CD1c-positive myeloid dendritic cell (primary cell): ENCODE results near the gene HCN2.
"Not testable (repeated sequence)": the region's sequence is repeated elsewhere in the genome, so short reads cannot be mapped to it uniquely, and the experiment has no call there.

ENCODE experiments used
- DNase-seq: peaks from one replicate; pipeline ENCODE4 v3.0.0-alpha.2; 2016; ENCODE audit errors: extremely low spot score

HCN2 gene

DNA sequence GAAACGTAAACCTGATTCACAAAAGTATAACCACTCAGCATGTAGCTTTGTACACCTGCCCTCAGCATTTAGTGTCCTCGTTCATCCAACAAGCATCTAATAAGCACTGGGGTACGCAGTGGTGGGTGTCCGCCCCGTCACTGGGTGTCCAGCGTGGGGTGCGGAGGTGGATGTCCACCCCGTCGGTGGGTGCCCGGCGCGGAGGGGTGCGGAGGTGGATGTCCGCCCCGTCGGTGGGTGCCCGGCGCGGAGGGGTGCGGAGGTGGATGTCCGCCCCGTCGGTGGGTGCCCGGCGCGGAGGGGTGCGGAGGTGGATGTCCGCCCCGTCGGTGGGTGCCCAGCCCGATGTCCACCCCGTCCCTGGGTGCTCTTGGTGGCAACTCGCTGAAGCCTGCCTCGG lies 4.5 kb upstream of the HCN2 start:
- not testable (repeated sequence) for DNase-seq

GRCh38 chr19:585551-586110 lies 4.0 kb upstream of the HCN2 start:
- no peak for DNase-seq

DNA sequence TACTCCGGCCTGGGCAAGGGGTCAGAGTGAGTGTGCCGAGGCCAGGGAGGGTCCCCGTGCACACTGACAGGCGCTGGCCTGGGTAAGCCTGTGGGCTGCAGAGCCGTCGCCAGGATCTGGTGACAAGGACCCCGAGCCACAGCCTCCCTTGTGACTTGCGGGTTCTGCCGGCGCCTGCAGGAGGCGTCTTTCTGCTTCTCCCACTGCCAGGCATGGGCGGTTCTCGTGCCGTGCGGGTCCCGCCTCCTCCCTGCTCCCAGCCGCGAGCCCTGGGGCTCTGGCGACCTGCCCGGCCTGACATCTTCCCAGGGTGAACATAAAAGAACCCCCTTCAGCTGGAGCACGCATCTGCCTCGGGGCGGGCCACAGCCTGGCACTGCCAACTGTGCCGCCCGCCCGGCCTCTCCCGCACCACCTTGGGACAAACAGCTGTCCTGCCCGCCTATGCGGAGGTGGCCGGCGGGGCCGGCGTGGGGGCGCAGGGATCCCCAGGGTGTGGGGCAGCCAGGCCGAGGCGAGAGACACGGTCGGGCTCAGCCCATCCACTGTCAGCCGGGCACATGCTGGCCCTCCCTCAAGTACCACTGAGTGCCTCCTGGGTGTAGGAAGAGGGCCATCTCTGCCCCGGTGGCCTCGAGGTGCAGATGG lies 1.5 kb upstream of the HCN2 start:
- DNase-seq: peak; percentile 78

- no peak for DNase-seq
These were observed 664 bp upstream of the HCN2 start for GRCh38 chr19:588741-589692.

- peak; percentile 15 for DNase-seq
These were observed 690 bp downstream of the HCN2 start for GRCh38 chr19:590396-590745.

DNA sequence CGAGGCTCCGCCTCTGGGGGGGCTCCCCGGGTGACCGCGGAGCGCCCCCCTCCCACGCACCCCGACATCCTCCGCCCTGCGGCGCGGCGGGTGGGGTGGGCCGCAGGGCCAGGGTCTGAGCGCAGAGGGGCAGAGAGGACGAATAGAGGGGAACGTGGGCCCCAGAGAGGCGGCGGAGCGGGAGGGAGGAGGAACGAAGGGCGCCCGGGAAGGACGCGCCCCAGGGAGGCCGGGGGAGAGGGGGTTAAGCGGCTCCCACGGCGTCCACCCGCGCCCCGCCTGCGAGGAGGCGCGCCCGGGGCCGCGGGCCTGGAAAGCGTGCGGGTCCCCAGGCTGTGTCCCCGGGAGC lies 1.0 kb downstream of the HCN2 start:
- DNase-seq: no peak

GRCh38 chr19:591099-591958 lies 1.6 kb downstream of the HCN2 start:
- peak; percentile 24 for DNase-seq

DNA sequence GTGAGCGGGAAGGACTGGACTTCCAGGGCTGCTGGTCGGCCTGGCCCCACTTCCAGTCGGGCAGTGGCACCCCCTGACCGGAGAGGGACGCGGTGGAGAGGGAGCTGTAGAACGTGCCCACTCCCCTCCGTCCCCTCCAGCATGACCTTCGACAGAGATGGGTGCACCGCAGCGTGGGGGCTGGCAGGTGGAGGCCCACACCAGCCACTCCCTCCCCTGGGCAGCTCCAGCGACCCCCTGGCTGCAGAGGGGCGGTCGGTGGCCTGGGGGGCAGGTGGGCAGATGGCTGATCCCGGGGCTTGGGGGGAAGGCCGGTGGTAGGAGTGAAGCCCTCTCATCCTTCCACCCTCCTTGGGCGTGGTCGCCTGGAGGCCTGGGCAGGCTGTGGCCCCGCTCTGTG lies 2.4 kb downstream of the HCN2 start:
- DNase-seq: no peak

GRCh38 chr19:593055-593454 lies 3.4 kb downstream of the HCN2 start:
- DNase-seq: no peak

DNA sequence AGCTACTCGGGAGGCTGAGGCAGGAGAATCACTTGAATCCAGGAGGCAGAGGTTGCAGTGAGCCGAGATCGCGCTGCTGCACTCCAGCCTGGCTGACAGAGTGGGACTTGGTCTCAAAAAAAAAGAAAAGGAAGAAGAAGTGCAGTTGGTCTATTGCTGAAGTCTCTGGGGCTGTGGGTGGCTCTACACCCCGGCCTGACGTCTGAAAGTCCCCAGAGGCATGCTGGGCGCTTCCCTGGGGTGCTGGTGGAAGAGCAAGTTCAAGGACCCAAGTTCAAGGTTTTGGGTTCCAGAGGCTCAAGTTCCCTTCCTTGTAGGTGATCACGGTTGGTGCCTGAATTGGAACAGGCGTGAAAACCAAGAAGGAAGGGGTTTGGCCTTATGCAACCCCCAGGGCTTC lies 3.8 kb downstream of the HCN2 start:
- DNase-seq: peak; percentile 24

DNA sequence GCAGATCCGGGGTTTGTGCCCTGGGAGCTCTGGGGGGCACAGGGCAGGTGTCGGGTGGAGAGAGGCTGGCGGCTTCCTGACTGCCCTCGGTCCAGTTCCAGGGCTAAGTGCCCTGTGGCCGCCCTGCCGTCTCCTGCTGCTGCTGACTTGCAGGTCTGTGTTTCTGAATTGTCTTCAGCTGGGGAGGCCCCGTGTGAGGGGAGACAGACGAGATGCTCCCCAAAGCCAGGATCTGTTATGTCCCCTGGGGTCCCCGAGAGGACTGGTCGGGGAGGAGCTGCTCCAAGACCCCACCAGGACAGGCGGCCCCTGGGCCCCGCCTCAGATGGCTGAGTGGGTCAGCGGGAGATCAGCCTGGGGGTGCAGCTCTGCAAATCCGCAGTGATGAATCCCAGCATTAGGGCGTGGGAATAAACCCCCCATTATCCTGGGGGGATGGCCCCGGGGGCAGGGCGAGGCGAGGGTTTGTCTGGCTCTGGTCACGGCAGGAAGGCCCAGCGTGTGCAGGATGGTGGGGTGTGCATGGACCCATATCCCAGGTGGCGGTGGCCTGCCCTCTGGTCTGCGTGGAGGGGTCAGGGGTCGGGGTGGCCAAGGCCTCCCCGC lies 4.7 kb downstream of the HCN2 start:
- no peak for DNase-seq

DNA sequence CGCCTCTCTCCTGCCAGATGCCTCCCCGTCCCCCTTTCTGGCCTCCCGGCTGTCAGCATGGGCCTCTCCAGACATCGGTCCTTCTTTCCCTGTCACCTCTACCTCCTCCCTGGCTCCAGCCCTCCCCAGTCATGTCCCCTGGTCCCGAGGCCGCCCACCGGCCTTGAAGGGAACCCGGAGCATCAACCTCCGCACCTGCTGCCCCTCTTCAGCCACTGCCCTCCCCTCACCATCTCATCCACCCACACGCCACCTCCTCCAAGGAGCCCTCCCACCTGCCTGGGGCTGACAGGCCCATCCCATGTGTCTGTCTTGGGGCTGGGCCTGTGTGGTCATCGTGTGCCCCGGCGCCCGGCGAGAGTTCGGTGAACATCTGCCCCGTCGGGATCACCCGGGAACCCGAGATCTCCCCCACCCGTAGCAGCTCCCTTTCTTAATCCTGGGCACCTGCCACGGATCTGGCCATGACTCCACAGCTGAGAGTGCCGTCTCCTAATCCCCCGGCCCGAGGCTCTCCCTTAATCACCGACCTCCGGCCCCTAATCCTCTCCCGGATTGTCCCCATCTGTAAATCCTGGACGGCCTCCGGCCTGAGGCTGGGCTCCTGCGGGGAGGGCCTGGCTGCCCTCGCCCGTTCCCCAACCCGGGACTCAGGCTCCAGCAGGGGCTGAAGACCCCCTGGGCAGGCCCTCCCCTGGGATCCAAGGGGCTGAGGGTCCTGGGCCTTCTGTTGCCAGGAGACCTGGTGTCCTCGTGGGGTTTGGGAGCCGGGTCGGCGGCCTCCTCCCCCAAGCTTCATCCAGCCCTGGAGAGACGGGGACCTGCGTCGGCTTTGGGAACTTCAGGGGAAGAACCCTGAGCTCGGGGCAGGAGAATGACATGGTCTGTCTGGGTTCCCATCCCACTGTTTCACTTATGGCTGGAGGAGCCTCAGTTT lies 5.9 kb downstream of the HCN2 start:
- DNase-seq: no peak

GRCh38 chr19:596263-596655 lies 6.6 kb downstream of the HCN2 start:
- no peak for DNase-seq

- DNase-seq: no peak
These were observed 8.0 kb downstream of the HCN2 start for GRCh38 chr19:597406-598315.

DNA sequence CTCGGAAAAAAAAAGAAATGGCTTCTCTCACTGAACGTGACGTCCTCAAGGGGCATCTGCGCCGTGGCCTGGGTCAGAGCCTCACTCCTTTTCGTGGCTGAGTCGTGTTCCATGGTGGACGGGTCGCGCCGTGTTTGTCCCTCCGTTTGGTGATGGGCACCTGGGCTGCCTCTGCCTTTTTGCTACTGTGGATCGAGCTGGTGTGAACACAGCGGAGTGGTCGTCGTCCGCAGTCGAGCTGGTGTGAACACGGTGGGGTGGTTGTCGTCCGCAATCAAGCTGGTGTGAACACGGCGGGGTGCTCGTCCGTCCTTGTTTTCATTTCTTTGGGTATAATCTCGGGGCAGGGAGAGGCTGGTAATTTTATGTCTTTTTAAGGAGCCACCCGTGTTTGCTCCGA lies 11.6 kb downstream of the HCN2 start:
- no peak for DNase-seq

DNA sequence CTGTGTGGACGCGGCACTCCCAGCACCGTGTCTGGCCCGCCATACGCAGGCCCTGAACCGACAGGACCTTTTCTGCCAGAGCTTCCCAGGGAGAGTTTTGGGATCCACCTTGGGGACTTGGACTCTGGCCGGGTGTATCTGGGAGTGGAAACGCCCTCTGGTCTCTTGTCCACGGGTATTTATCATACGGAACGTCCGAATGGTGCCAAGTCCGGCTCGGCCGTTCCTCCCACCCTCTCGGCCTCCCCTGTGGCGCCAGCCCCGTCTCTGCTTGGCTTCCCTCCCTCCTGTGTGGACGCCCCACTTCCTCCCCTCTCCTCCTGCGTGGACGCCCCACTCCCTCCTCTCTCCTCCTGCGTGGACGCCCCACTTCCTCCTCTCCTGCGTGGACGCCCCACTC lies 12.1 kb downstream of the HCN2 start:
- no peak for DNase-seq

- no peak for DNase-seq
These were observed 13.0 kb downstream of the HCN2 start for GRCh38 chr19:602391-603301.

GRCh38 chr19:603302-603639 lies 13.6 kb downstream of the HCN2 start:
- not testable (repeated sequence) for DNase-seq

GRCh38 chr19:603779-604178 lies 14.1 kb downstream of the HCN2 start:
- not testable (repeated sequence) for DNase-seq
